Breast epithelium (tissue), 3 donors: ENCODE data around the gene LGR4.

Experiments
- POLR2AphosphoS5 ChIP-seq, 3 donors: sonication (generic); formaldehyde crosslinking; IDR thresholded peaks; one replicate each; pipeline ENCODE4 v1.6.1; 2017; ENCODE audit warnings: antibody characterized with exemption in 3 of 3
- TF ChIP-seq, protein P1 (sequence below), 3 donors: fragments of 450-650 bp; IDR thresholded peaks; one replicate each; pipeline ENCODE4 v1.5.1; 2016 to 2017; ENCODE audit warnings: antibody characterized with exemption in 3 of 3, mild to moderate bottlenecking in 3 of 3, moderate library complexity in 3 of 3

DNA sequence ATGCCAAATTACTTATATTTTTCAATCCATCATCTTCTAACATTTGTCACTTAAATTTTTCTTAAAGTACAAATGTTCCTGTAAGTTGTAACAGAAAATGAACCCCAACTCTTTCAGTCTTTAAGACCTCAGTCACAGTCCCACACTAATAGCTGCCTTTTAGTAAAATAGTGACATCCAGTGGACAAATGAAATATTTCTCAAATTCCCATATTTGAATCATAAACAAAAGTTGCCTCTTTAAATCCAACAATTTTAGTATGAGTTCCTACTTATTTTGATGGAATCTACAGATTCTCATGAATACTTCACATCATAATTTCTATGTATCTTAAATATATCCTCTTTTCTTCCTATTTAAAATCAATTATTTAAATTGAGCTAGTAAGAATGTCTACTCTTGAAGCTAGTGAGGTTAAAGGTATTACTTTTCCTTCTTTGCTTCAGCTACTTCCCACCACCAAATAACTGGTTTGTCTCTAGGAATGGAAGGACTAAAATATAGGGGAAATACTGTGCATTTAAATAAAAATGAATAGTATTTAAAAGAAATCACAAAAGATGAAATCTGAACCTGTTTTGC lies 24.8 kb upstream of the LGR4 start:
- no peak for TF ChIP-seq POLR2AphosphoS5 (IDR thresholded peaks at IDR 0.05)
- TF ChIP-seq, protein P1, sequence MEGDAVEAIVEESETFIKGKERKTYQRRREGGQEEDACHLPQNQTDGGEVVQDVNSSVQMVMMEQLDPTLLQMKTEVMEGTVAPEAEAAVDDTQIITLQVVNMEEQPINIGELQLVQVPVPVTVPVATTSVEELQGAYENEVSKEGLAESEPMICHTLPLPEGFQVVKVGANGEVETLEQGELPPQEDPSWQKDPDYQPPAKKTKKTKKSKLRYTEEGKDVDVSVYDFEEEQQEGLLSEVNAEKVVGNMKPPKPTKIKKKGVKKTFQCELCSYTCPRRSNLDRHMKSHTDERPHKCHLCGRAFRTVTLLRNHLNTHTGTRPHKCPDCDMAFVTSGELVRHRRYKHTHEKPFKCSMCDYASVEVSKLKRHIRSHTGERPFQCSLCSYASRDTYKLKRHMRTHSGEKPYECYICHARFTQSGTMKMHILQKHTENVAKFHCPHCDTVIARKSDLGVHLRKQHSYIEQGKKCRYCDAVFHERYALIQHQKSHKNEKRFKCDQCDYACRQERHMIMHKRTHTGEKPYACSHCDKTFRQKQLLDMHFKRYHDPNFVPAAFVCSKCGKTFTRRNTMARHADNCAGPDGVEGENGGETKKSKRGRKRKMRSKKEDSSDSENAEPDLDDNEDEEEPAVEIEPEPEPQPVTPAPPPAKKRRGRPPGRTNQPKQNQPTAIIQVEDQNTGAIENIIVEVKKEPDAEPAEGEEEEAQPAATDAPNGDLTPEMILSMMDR (IDR thresholded peaks at IDR 0.05), result peak in 1 of 3 donors; percentile 24
